CD1c-positive myeloid dendritic cell (primary cell): Measurements from ENCODE around the gene GLB1L2.

Source experiments
- DNase-seq: peaks from one replicate; pipeline ENCODE4 v3.0.0-alpha.2; 2016; ENCODE audit errors: extremely low spot score

Gene GLB1L2

GRCh38 chr11:134369656-134370525 is 38.1 kb downstream of the GLB1L2 start:
- DNase-seq: no peak

GRCh38 chr11:134370526-134371435 is 39.0 kb downstream of the GLB1L2 start:
- DNase-seq: no peak

DNA sequence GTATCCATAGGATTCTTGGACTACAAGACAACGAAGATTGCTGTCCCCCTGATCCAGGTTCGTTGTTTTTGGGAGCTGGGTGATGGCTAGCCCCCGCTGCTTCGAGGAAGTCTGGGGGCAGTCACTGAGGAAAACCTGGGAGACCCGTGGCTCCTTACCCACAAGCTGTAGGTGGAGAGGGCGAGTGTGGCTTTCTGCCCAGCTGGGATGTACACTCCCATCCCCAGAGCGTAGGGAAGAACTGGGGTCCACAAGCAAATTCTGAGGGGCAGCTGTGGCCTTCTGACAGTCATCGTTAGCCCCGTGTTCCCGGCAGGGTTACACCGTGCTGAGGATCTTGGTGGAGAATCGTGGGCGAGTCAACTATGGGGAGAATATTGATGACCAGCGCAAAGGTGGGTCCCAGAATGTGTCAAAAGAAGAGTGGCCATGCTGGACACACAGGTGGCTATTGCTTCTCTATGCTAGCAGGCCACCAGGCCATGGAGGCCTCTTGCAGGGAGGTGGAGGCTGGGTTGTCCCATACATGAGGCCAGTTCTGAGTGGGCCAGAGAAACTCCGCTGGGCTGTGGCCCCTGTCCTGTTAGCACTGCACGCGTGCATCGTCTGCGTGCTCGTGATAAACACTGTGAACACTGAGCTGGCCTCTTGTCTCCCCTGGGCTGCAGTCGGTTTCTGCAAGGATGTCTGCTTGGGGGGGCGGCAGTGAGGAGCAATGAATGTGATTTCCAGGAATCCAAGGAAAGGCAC is 39.8 kb downstream of the GLB1L2 start:
- no peak for DNase-seq

DNA sequence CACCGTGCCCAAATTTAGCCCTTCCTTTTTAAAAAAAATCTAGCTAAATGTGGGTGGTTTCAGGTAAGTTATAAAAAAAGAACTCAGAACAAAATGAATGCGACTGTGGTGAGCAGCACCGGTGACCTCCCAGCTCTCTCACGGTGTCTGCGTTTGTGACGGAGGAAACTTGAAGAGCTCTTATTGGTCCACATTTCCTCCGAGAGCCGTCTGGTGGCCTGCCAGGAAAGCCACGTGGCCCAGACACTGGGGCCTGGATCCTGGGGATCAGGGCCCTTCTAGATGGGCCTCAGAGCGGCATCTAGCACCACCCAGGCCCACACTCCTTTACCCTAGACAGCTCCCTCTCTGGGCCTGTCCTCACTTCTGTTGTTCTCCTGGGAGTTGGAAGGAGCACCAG is 40.7 kb downstream of the GLB1L2 start:
- DNase-seq: no peak

- no peak for DNase-seq
Observed at GRCh38 chr11:134372961-134373360, 41.2 kb downstream of the GLB1L2 start.

- no peak for DNase-seq
Observed at GRCh38 chr11:134373591-134374052, 41.8 kb downstream of the GLB1L2 start.

DNA sequence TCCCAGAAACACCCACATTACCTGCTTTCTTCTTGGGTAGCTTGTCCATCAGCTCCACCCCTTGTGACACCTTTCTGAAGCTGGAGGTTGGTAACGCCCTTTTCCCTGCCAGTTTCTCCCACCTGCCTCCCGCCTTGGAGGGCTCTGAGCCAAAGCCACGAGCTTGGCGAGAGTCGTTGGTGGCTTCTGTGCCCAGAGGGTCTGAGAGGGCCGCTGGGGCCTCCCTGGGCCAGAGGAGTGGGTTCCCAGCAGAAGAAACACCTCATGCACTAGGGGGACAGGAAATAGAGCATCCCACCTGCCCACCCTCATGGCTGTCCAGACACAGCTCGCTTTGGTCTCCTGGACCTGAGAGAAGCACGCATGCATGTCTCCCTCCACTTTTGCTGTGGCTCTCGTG is 42.4 kb downstream of the GLB1L2 start:
- DNase-seq: no peak

DNA sequence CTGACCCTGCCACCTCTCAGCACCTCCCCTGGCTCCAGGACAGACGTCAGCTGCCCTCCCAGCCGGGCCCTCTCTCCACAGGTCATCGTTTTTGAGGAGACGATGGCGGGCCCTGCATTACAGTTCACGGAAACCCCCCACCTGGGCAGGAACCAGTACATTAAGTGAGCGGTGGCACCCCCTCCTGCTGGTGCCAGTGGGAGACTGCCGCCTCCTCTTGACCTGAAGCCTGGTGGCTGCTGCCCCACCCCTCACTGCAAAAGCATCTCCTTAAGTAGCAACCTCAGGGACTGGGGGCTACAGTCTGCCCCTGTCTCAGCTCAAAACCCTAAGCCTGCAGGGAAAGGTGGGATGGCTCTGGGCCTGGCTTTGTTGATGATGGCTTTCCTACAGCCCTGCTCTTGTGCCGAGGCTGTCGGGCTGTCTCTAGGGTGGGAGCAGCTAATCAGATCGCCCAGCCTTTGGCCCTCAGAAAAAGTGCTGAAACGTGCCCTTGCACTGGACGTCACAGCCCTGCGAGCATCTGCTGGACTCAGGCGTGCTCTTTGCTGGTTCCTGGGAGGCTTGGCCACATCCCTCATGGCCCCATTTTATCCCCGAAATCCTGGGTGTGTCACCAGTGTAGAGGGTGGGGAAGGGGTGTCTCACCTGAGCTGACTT is 43.2 kb downstream of the GLB1L2 start:
- no peak for DNase-seq

- DNase-seq: no peak
Observed at GRCh38 chr11:134376150-134376921, 44.5 kb downstream of the GLB1L2 start.

DNA sequence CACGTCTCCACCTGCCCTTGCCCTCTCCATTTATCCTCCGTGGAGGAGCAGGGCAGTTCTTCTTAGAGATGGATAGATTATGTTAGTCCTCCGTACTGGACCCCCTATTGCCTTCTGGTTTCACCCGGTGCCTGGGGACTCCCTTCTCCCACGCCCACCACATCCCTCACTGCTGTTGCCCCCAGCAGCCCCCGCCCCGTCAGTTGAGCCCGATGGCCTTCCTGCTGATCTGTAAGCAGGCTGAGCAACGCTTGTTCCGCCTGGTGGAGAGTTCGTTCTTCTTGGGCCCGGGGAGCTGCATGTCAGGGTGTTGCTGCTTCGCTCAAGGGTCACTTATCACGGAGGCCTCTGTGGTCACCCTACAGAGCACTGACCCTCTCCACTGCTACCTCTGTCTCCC is 46.1 kb downstream of the GLB1L2 start:
- DNase-seq: no peak

DNA sequence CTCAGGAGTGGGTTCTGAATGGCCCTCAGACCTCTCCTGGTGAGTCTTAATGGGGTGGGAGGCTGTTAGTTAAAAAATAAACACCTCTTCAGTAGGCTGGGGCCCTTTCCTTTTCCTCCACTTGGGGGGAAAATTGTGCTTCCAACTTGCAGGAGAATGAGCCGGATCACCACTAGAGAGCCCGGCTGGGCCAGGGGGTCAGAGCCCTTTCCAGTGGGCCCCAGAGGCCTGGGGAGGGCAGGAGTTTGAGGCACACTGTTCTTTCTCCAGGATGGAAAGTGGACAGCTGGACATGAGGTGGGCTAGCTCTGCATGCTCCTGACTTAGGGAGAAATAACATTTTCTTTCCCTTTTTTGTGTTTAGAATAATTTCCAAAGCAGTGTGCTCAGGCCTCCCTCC is 47.5 kb downstream of the GLB1L2 start:
- no peak for DNase-seq

DNA sequence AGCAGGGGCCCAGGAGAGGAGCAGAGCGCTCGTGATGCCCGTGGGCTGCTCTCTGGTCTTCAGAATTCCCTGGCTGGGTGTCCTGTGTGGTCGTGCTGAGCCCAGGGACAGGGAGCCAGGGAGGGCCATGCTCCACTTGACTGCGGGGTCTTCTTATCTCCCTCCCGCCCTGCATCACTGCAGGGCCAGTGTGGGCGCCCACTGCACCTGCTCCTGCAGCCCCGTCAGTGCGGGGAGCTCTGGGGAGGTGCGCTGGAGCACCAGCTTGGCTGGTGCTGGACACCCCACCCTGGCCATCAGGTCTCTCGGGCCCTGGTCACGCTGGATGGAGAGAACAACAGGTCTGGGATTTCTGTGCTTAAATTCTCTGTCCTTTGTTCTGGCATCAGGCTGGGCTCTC is 48.4 kb downstream of the GLB1L2 start:
- DNase-seq: no peak

DNA sequence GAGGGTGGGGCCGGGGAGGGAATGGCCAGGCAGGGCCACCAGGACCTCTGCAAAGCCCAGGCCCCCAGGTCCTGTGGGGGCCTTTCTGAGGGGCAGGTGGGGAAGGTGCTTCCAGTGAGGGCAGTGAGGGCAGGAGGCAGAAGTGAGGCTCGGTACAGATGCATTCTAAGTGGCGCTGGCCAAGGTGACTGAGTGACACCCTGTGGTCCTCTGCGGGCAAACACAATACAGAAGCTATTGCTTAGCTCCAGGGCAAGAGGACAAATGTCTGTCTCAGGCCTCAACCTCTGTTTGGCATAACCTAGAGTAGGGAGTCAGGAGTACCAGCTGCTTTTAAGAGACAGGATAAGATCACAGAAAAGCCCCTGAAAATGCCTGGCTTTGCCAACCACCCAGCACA is 49.0 kb downstream of the GLB1L2 start:
- DNase-seq: no peak

GRCh38 chr11:134382257-134382656 is 50.5 kb downstream of the GLB1L2 start:
- DNase-seq: no peak

GRCh38 chr11:134382830-134383229 is 51.0 kb downstream of the GLB1L2 start:
- DNase-seq: no peak

DNA sequence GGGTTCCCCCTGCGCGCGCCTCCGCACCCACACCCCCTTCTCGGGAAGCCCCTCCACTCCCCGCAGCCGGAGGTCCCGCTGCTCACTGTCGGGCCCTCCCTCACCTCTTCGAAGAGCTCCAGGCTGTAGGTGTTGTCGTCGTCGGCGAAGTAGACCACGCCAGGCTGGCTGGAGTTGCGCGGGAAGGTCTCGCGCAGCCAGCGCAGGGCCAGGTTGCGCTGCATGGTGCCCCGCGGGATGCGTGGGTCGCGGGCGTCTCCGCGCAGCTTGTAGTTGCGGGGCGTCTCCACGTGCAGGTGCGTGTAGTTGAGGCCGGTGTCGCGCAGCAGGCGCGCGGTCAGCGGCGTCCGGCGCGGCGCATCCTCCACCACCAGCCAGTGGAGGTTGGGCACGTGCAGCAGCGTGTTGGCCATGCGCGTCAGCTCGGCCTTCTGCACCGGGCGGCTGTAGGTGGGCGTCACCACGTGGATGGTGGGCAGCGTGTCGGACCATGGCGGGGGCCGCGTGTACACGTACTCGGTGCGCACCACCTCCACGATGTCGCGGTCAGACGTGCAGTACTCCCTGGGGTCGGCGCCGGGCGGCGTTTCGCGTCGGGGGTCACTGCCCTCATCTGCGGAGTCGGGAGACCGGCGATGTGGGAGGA is 51.9 kb downstream of the GLB1L2 start:
- no peak for DNase-seq

- DNase-seq: no peak
Observed at GRCh38 chr11:134384406-134384805, 52.6 kb downstream of the GLB1L2 start.

DNA sequence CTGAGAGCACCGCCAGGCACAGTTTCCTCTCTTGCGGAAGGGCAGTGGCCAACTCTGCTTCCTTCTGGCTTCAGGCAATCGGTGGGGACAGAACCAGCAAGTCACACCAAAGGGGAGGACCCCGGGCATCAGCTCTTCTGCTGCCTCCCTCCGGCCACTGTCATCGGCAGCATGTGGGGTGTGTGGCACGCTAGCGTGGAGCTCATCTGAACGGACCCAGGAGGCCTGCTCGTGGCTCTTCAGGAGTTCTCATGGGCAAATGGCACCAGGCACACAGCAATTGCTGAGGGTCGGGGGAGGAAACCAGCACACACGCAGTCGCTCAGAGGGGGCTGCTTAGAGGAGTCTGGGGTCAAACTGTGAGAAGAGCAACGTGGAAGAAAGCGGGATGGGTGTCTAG is 53.4 kb downstream of the GLB1L2 start:
- no peak for DNase-seq

GRCh38 chr11:134385774-134386565 is 54.2 kb downstream of the GLB1L2 start:
- no peak for DNase-seq
